Retina (tissue), 1 donor: Measurements from ENCODE around the gene PROSER3.

Experiments
- DNase-seq: peaks from one replicate; pipeline ENCODE4 v3.0.0-alpha.2; 2016

Gene PROSER3

DNA sequence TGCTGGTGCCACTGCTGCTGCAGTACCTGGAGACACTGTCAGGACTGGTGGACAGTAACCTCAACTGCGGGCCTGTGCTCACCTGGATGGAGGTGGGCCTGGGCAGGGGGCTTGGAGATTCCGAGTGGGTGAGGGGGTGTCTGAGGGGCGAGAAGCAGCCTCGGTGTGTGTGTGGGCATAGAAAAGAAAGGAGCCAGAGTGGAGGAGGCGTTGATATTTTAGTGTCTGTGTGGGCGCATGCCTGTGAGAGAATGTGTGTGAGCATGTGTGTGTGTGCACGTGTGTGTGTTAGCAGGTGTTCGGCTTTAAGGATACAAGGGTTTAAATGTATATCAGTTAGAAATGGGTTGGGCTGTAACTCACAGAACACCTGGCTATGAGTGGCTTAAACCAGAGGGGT, 21.1 kb downstream of the PROSER3 start:
- no peak for DNase-seq

- no peak for DNase-seq
Observed at GRCh38 chr19:35780058-35780457, 22.1 kb downstream of the PROSER3 start.

GRCh38 chr19:35780717-35781116, 22.7 kb downstream of the PROSER3 start:
- no peak for DNase-seq

DNA sequence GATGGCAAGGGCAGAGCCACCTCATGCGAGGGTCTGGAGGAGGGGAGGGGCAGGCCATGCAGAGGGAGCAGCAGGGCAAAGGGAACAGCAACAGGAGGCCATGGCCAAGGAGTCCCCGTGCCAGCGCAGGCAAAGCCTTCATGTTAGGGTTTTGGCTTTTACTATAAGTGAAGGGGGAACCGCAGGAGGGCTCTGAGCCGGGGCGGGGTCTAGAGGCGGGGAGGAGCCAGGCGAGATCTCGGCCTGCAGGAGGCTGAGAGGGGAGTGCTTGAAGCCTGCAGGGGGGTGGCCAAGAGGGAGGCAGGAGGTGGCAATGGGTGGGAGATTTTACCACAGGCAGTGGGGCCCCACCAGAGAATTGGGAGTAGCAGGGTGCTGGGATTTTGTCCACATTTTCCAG, 23.7 kb downstream of the PROSER3 start:
- no peak for DNase-seq

DNA sequence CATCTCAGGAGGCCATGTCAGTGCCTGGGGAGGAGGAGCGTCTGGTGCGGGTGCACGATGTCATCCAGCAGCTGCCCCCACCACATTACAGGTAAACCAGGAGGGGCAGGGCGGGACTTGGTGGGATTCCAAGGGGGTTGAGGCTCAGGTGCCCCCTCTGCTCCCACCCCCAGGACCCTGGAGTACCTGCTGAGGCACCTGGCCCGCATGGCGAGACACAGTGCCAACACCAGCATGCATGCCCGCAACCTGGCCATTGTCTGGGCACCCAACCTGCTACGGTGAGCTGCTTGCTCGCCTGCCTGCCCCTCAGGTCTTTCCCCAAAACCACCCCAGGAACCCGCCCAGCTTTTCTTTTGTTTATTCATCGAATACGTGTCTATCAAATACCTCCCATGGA, 24.6 kb downstream of the PROSER3 start:
- no peak for DNase-seq

DNA sequence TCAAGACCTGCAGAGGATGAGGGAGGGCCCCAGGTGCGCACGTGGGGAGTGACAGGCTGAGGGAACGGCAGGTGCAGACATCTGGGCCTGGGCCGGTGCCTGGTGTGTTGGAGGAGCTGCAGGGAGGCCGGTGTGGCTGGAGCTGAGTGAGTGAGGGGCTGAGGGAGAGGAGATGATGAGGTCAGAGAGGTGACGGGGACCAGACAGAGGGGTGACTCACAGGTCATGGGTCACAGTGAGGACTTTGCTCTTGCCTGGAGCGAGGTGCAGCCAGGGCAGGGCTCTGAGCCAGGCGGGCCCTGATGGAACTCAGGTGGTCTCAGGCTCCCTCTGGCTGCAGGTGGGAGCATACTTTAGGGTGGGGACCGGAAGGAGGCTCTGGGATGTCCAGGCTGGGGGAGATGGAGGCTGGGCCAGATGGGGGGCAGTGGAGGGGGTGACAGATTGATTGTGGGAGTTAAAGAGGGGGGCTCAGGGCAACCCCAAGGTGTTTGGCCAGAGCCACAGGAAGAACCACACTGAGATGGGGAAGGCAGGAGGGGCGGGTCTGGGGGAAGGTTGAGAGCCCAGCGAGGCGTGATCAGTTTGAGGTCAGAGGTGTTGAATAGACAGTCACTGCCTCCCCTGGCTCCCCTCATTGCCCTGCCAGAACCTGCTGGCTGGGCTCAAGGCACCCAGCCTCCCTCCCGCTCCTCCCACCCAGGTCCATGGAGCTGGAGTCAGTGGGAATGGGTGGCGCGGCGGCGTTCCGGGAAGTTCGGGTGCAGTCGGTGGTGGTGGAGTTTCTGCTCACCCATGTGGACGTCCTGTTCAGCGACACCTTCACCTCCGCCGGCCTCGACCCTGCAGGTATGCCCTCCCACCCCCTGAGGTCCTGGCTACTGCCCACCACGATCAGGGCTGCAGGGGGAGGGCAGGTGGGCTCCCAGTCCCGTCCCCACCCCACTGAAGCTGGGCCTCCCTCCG, 25.8 kb downstream of the PROSER3 start:
- no peak for DNase-seq

GRCh38 chr19:35784503-35785338, 26.7 kb downstream of the PROSER3 start:
- DNase-seq: no peak

GRCh38 chr19:35785339-35785627, 27.3 kb downstream of the PROSER3 start:
- no peak for DNase-seq

DNA sequence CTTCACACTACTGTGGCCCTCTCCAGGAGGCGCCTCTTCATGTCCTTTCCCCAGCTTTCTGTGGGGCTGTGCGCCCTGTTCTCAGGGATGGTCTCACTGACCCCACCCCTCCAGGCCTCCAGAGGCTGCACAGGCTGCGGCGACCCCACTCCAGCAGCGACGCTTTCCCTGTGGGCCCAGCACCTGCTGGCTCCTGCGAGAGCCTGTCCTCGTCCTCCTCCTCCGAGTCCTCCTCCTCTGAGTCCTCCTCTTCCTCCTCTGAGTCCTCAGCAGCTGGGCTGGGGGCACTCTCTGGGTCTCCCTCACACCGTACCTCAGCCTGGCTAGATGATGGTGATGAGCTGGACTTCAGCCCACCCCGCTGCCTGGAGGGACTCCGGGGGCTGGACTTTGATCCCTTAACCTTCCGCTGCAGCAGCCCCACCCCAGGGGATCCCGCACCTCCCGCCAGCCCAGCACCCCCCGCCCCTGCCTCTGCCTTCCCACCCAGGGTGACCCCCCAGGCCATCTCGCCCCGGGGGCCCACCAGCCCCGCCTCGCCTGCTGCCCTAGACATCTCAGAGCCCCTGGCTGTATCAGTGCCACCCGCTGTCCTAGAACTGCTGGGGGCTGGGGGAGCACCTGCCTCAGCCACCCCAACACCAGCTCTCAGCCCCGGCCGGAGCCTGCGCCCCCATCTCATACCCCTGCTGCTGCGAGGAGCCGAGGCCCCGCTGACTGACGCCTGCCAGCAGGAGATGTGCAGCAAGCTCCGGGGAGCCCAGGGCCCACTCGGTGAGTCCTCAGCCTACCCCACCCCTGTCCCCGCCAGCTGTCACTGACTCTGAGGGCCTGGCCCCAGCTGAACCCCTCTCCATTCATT, 28.6 kb downstream of the PROSER3 start:
- DNase-seq: no peak

DNA sequence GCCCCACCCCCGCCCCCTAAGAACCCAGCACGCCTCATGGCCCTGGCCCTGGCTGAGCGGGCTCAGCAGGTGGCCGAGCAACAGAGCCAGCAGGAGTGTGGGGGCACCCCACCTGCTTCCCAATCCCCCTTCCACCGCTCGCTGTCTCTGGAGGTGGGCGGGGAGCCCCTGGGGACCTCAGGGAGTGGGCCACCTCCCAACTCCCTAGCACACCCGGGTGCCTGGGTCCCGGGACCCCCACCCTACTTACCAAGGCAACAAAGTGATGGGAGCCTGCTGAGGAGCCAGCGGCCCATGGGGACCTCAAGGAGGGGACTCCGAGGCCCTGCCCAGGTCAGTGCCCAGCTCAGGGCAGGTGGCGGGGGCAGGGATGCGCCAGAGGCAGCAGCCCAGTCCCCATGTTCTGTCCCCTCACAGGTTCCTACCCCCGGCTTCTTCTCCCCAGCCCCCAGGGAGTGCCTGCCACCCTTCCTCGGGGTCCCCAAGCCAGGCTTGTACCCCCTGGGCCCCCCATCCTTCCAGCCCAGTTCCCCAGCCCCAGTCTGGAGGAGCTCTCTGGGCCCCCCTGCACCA, 29.3 kb downstream of the PROSER3 start:
- DNase-seq: no peak

GRCh38 chr19:35788205-35788960, 30.4 kb downstream of the PROSER3 start:
- no peak for DNase-seq

- no peak for DNase-seq
Observed at GRCh38 chr19:35789195-35789977, 31.4 kb downstream of the PROSER3 start.

- no peak for DNase-seq
Observed at GRCh38 chr19:35789978-35790944, 32.3 kb downstream of the PROSER3 start.

GRCh38 chr19:35790981-35791813, 33.2 kb downstream of the PROSER3 start:
- DNase-seq: peak; percentile 43

GRCh38 chr19:35791814-35792279, 33.9 kb downstream of the PROSER3 start:
- no peak for DNase-seq

DNA sequence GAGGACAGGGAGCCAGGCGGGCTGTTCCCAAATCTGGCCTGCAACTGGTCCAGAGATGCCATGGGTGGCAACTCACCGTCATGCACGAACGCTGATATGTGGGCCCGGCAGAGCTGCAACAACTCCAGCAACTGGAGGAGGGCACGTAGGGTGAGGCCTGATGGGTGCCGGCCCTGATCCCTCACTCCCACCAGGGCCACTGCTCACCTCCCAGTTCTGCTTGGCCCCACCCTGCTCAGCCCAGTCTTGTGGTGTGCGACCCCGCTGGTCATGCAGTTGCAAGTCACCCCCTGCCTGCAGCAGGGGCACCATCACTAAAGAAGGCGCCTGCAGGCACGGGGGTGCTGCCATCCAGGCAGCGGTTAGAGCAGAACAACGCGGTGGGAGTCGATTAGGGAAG, 34.3 kb downstream of the PROSER3 start:
- no peak for DNase-seq

GRCh38 chr19:35792888-35793287, 34.9 kb downstream of the PROSER3 start:
- DNase-seq: no peak

- no peak for DNase-seq
Observed at GRCh38 chr19:35793381-35794165, 35.6 kb downstream of the PROSER3 start.
